Mucosa of descending colon (tissue), 3 donors: Measurements from ENCODE around the gene LHX3. TPM values are rescaled to one million over a fixed set of nuclear protein-coding genes. Genes with fewer than 3 reads are reported as not detected.

ENCODE experiments used
- ATAC-seq: fragments of 200-7000 bp; cut with Tn5 transposase; one replicate; pipeline ENCODE4 v1.9.1; 2020; ENCODE audit warnings: mild to moderate bottlenecking, moderate library complexity
- DNase-seq, 3 donors: peaks; one replicate each; pipeline ENCODE4 v3.0.0-alpha.2; 2020
- H3K36me3 ChIP-seq: fragments of 200-600 bp; one replicate; pipeline ENCODE4 v1.8.0; 2021; ENCODE audit warnings: low read depth, mild to moderate bottlenecking
- H3K4me1 ChIP-seq: fragments of 200-600 bp; one replicate; pipeline ENCODE4 v1.8.0; 2021; ENCODE audit warnings: low read depth, mild to moderate bottlenecking
- H3K4me3 ChIP-seq: fragments of 200-600 bp; one replicate; pipeline ENCODE4 v1.8.0; 2021; ENCODE audit warnings: mild to moderate bottlenecking
- H3K9me3 ChIP-seq: fragments of 200-600 bp; one replicate; pipeline ENCODE4 v1.8.0; 2021; ENCODE audit warnings: mild to moderate bottlenecking
- intact Hi-C, 2 donors: fragments of 100-400 bp; cut with DNase I in 1 of 2; cut with micrococcal nuclease in 1 of 2; formaldehyde crosslinking; loops; one replicate each; pipeline versions ENCODE4 v1.11.0 to v1.11.1; 2022; cut with DNase I, micrococcal nuclease
- total RNA-seq, 3 donors: library from RNA; stranded (reverse); fragmentation: NEBNext Ultra II Directional in 2 of 3; extraction: Animal tissue kit (Norgen Biotek cat#: 25700) in 2 of 3; gene quantifications; one replicate each; pipeline versions ENCODE4 v1.2.1 to v1.2.4, GENCODE V29; 2021 to 2023
- TF ChIP-seq, protein P1 (sequence below): fragments of 200-600 bp; IDR thresholded peaks from one replicate; pipeline ENCODE4 v1.8.0; 2022; ENCODE audit warnings: antibody characterized with exemption, mild to moderate bottlenecking
- donor health status: DM: no; HTN: no; CAD: no; lungs with moderate emphysema.
- donor health status: DM: no; HTN: no; CAD: no.
- donor health status: DM: no; HTN: yes; CAD: no.

Gene LHX3
- total RNA-seq, 3 donors from 2014 or later: not detected

DNA sequence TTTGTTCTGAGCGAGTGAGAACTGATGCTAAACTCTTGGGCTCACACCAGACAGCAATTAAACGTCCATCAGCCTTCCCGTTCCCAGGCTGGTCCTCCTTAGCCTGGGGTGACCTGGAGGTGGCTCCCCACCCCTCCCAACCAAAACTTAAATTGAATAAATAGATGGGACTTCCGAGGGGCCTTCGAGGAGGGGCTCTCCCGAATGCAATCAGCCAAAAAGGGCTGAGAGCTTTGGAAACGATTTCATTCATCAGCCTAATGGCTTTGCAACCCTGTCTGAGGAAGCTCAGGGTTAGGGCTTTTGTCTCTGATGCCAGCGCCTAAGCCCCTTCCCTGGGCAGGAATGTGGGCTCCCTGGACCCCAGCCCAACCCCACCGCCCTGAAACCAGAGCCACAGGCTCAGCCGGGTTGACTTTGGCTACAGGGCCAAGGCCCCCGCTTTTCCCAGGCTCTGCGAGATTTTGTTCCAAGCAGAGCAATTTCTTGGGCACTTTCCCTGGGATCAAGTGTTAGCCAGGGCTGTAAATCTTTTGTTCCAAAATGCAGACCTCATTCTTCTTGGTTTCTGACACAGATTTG lies 29.2 kb downstream of the LHX3 start:
- intact Hi-C loops: no loop called here
- ATAC-seq (no peak), DNase-seq (no peak)
- Histone ChIP-seq H3K9me3 (no peaks in the 10 kb centered on the region), H3K4me1 (no peaks in the 10 kb centered on the region), H3K36me3 (no peaks in the 10 kb centered on the region), H3K4me3 (no peak overlapping the region)
- TF ChIP-seq, protein P1, sequence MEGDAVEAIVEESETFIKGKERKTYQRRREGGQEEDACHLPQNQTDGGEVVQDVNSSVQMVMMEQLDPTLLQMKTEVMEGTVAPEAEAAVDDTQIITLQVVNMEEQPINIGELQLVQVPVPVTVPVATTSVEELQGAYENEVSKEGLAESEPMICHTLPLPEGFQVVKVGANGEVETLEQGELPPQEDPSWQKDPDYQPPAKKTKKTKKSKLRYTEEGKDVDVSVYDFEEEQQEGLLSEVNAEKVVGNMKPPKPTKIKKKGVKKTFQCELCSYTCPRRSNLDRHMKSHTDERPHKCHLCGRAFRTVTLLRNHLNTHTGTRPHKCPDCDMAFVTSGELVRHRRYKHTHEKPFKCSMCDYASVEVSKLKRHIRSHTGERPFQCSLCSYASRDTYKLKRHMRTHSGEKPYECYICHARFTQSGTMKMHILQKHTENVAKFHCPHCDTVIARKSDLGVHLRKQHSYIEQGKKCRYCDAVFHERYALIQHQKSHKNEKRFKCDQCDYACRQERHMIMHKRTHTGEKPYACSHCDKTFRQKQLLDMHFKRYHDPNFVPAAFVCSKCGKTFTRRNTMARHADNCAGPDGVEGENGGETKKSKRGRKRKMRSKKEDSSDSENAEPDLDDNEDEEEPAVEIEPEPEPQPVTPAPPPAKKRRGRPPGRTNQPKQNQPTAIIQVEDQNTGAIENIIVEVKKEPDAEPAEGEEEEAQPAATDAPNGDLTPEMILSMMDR: no peak

DNA sequence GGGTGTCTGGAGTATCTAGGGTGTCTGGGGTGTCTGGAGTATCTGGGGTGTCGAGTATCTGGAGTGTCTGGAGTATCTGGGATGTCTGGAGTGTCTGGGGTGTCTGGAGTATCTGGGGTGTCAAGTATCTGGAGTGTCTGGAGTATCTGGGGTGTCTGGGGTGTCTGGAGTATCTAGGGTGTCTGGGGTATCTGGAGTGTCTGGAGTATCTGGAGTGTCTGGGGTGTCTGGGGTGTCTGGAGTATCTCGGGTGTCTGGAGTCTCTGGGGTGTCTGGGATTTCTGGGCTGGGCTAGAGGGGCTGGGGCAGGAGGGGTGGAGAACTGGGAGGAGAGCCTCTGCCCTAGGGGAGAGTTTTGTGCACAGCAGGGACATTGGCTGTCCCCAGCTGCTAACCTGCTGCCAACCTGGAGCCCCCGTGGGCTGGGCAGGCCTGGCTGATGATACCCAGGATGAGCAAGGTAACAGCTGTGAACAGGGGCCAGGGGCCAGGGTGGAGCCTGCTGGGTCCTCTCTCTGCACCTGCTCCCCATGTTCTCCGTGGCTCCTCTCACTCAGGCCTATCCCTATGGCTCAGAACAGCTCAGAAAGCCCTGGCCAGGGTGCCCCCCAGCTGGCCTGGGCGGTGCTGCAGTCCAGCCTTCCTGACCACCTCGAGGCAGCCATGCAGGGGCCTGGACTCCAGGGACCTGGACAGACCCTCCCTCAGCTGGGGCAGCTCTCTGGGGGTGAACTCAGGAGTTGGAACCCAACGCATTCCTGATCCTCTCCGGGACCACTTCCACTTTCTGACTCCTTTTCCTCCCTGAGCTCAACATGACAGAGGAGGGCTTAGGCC lies 29.9 kb downstream of the LHX3 start:
- no peaks in the 10 kb centered on the region for H3K9me3 ChIP-seq
- DNase-seq (no peak), ATAC-seq (no peak)
- H3K36me3 ChIP-seq: no peaks in the 10 kb centered on the region
- intact Hi-C loops: no loop called here
- H3K4me1 ChIP-seq: no peaks in the 10 kb centered on the region
- H3K4me3 ChIP-seq: no peak overlapping the region
- TF ChIP-seq, protein P1: no peak

DNA sequence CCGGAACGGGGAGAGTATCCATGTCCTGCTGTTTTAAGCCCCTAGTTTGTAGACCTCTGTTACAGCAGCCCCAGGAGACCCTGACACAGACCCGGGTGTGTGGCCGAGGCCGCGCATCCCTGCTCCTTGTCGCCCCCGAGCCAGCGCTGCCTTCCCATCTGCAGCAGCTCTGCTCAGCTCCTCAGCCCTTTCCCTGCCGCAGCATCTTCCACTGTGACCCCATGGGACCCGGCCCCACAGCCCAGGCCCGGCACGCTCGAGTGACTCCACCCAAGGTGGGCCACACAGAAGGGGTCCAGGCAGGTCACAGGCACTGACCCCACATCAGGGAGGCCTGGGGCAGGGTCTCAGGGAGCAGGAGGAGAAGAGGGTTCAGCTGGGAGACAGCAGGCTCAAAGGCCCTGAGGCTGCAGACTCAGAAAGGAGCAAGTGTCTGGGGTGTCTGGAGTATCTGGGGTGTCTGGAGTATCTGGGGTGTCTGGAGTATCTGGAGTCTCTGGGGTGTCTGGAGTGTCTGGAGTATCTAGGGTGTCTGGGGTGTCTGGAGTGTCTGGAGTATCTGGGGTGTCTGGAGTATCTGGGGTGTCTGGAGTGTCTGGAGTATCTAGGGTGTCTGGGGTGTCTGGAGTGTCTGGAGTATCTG lies 31.2 kb downstream of the LHX3 start:
- intact Hi-C loops: no loop called here

DNA sequence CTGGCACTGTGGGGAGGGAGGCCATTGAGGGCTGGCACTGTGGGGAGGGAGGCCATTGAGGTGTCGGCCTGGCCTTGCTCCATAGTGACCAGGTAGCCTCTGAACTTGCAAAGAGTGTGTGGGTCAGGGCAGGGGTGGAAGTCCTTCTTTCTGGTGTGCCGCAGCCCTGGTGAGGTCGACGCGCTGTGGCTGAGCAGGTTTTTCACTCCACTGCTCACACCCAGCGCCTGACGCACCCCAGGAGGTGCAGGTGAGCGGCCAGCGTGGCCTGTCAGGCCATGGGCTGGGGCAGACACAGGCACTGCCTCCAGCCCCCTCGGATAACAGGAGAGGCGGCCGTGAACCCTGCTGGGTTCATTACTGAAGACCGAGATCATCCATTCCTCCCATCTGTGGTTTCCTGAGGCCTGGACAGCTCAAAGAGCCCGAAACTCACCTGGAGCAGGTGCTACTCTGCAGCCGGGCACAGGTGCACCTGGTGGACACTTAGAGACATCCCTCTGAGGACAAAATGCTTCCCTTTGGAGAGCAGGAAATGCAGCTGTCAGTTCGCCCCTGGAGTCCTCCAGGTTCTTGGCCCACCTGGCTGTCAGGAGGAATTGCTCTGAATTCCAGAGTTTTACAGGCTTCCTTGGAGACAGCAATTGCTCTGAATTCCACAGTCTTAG lies 32.4 kb downstream of the LHX3 start:
- Histone ChIP-seq H3K4me1 (no peaks in the 10 kb centered on the region), H3K36me3 (no peaks in the 10 kb centered on the region), H3K4me3 (no peak overlapping the region), H3K9me3 (no peaks in the 10 kb centered on the region)
- DNase-seq: no peak
- no peak for ATAC-seq
- intact Hi-C loops: no loop called here
- TF ChIP-seq, protein P1: no peak

More for the DNA sequence above, 31.2 kb downstream of the LHX3 start:
- Histone ChIP-seq H3K9me3 (no peaks in the 10 kb centered on the region), H3K4me3 (no peak overlapping the region), H3K36me3 (no peaks in the 10 kb centered on the region), H3K4me1 (no peaks in the 10 kb centered on the region)
- DNase-seq: no peak
- ATAC-seq: no peak
- TF ChIP-seq, protein P1: no peak

DNA sequence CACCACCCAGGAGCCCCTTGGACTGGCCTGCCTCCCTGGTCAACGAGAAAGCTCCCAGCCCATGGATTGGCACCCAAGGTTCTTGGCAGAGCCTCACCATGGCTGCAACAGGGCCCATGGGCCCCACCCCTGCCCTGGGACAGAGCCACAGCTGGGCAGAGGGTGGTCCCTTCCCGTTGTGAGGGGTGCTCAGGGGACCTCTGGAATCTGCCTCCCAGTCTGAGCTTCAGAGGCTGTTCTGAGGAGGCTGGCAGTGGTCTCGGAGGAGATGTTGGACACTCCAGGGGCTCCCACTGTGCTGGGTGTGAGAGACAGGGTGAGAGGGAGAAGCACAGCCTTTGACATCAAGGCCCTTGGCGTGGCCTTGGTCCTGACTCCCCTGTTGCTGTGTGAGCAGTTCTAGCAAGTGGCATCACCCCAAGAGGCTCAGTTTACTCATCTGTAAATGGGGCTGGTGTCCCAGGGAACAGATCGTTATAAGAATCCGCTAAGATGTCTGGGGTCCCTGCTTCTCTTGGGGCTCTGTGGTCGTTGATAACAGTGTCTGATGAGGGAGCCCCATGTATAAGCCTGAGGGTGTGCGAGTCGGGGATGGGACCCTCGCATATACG lies 33.0 kb downstream of the LHX3 start:
- ATAC-seq: no peak

More for the DNA sequence above, 33.0 kb downstream of the LHX3 start:
- DNase-seq: no peak
- H3K4me1 ChIP-seq: no peaks in the 10 kb centered on the region
- TF ChIP-seq, protein P1: no peak
- no peak overlapping the region for H3K4me3 ChIP-seq
- no peaks in the 10 kb centered on the region for H3K9me3 ChIP-seq
- H3K36me3 ChIP-seq: no peaks in the 10 kb centered on the region
- intact Hi-C loops: no loop called here
